HAP-1 (cell line): ENCODE data around the gene EGFL7.
"Not testable (repeated sequence)": the region's sequence is repeated elsewhere in the genome, so short reads cannot be mapped to it uniquely, and the experiment has no call there.

ENCODE experiments used
- DNase-seq, 2 experiments: peaks; one replicate each; pipeline ENCODE4 v3.0.0-alpha.2; 2016 to 2020; ENCODE audit warnings: low spot score in 2 of 2
- H3K27me3 ChIP-seq: fragments of 250-450 bp; sonication (Bioruptor Pico); 2 replicates; pipeline ENCODE4 v1.5.1; 2020; ENCODE audit warnings: low read depth, mild to moderate bottlenecking, moderate library complexity
- H3K36me3 ChIP-seq: fragments of 250-450 bp; sonication (Bioruptor Pico); replicated peaks from 2 replicates; pipeline ENCODE4 v1.5.1; 2020; ENCODE audit warnings: mild to moderate bottlenecking
- H3K4me1 ChIP-seq: fragments of 250-450 bp; sonication (Bioruptor Pico); 2 replicates; pipeline ENCODE4 v1.5.1; 2020; ENCODE audit warnings: mild to moderate bottlenecking
- H3K4me3 ChIP-seq: fragments of 250-450 bp; sonication (Bioruptor Pico); 2 replicates; pipeline ENCODE4 v1.5.1; 2020; ENCODE audit warnings: mild to moderate bottlenecking, moderate library complexity
- H3K9me3 ChIP-seq: fragments of 250-450 bp; sonication (Bioruptor Pico); 2 replicates; pipeline ENCODE4 v1.5.1; 2020; ENCODE audit warnings: mild to moderate bottlenecking, moderate library complexity
- in situ Hi-C: fragments of 300-500 bp; cut with MboI; formaldehyde crosslinking; loops from 3 replicates; pipeline ENCODE4 v1.14.3; 2020; ENCODE audit warnings: low sequenced_read_pairs, inconsistent platforms, mixed read lengths

The EGFL7 gene

DNA sequence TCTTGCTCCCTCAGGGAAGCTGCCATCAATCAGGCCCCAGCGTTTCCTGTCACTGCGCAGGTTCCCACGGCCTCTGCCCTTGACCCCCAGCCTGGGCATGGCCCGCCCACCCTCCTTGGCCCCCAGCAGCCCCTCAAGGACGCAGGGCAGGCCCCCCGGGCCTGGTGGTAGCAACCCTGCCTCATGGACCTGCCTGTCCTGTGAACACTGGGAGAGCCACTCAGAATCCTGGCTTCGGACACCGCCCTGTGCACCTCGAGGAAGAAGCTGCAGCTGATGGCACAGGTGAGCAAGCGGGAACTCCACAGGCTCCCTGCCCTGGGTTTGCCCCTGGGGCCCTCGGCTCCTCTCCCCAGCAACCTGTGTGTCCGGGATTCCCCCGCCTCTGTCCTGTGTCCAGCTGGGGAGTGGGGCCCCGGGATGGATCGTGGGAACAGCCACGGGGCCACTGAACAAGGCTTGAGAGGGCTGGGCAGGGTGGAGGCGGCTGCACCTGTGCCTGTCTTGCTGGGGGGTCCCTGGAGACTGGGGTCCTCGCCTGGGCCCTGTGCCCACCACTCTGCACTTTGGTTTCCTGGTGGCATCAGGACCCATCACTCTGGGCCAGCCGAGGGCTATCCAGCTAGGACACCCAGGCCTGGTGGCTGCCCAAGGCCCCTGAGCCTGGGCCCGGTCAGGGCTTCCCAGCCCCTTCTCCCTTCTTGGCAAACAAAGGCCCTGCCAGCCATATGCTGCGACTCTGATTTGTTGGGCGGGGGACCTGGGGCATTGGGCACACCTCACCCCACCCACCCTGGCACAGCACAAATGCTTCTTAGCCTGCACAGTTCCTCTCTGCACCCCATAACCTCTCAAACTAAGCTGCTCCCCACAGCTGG is 33.5 kb upstream of the EGFL7 start:
- Histone ChIP-seq H3K27me3 (no peaks in the 10 kb centered on the region), H3K4me3 (no peak overlapping the region), H3K9me3 (no peaks in the 10 kb centered on the region), H3K4me1 (no peaks in the 10 kb centered on the region), H3K36me3 (no peaks in the 10 kb centered on the region)
- in situ Hi-C loops: no loop called here
- DNase-seq: no peak

DNA sequence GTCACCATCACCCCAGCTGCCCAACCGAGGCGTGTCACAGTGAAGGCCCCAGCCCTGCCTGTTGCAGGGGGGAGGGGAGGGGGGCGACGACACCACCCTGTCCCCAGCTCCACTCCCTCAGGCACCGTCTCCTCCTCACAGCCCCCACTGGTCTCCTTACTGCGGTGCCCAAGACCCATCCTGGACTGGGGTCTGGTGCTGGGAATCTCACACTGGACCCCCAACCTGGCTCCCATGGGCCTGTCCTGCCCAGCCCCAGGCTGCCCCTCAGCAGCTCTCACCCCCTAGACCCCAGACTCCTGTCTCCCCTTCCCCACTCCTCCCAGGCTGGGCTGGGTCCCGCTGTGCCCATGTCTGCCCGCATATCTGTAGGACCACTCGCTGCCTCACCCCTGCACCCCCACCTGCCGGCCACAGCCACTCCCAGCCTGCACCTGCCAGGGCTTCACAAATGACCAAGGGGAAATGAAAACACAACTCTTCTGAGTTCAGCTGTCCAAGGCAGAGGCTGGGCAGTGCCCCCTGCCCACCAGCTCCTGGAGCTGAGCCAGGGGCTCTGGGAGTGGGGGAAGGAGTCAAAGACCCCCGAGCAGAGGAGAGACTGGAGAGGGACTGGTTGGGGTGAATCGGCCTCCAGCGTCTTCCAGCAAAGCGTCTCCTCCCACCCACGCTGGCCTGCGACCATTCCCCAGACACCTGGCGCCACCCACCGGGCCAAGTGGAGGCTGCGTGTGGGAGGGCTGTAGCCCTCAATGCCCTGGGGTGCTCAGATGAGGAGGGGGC is 32.6 kb upstream of the EGFL7 start:
- DNase-seq: peak in 1 of 2 experiments; percentile 85
- in situ Hi-C loops: loop anchor here (5.0 kb wide), 1 partner anchor 138 kb away; no protein-coding TSS in a partner anchor
- H3K4me3 ChIP-seq: no peak overlapping the region
- H3K36me3 ChIP-seq: no peaks in the 10 kb centered on the region
- no peaks in the 10 kb centered on the region for H3K27me3 ChIP-seq
- H3K9me3 ChIP-seq: no peaks in the 10 kb centered on the region
- no peaks in the 10 kb centered on the region for H3K4me1 ChIP-seq

DNA sequence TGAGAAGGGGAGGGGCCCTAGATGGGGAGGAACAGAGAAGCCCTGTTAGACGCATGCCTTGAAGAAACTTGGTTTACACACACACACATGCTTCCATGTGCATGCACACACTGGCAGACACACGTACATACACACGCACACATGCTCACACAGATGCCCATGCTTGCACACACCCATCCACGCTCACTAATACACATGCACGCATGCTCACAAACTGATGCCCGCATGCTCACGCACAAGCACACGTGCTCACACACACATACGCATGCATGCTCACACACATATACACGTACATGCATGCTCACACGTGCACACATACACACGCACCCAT is 32.1 kb upstream of the EGFL7 start:
- H3K4me3 ChIP-seq: no peak overlapping the region
- H3K9me3 ChIP-seq: no peaks in the 10 kb centered on the region
- H3K27me3 ChIP-seq: no peaks in the 10 kb centered on the region
- in situ Hi-C loops: loop anchor here (5.0 kb wide), 1 partner anchor 138 kb away; no protein-coding TSS in a partner anchor
- H3K36me3 ChIP-seq: no peaks in the 10 kb centered on the region
- H3K4me1 ChIP-seq: no peaks in the 10 kb centered on the region
- DNase-seq: no peak

DNA sequence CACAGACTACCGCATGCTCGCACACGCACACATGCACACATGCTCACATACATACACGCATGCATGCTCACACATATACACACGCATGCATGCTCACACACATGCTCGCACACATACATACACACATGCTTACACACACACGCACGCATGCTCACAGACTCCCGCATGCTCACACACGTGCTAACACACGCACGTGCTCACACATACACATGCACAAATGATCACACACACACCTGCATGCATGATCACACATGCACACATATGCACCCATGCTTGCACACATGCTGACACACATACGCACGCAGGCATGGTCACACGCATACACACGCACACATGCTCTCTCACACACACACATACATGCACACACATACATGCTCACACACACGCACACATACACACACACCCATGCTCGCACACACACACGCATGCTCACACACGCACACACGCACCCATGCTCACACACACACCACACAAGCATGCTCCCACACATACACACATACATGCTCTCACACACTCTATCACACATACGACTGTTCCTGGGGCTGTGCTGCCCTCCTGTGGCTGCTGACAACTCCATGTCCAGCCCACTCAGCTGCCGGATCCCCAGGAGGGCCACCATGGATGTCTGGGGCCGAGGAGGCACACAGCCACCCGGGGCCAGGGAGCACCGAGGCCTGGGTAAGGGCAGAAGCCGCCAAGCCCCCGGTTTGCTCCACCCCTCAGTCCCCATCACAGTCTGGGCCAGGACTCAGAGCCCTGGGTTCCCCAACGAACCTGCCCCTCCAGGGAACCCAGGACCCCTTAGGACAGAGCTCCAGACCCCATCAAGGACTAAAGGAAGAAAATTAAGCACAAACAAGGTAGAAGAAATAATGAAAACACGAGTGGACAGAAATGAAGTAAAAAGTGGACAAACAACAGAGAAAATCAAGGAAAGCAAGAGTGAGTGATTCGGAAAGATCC is 31.4 kb upstream of the EGFL7 start:
- no peaks in the 10 kb centered on the region for H3K27me3 ChIP-seq
- H3K9me3 ChIP-seq: no peaks in the 10 kb centered on the region
- H3K4me1 ChIP-seq: no peaks in the 10 kb centered on the region
- in situ Hi-C loops: loop anchor here (5.0 kb wide), 1 partner anchor 139 kb away; no protein-coding TSS in a partner anchor
- H3K4me3 ChIP-seq: no peak overlapping the region
- H3K36me3 ChIP-seq: no peaks in the 10 kb centered on the region
- DNase-seq: peak; percentile 59 to 89

DNA sequence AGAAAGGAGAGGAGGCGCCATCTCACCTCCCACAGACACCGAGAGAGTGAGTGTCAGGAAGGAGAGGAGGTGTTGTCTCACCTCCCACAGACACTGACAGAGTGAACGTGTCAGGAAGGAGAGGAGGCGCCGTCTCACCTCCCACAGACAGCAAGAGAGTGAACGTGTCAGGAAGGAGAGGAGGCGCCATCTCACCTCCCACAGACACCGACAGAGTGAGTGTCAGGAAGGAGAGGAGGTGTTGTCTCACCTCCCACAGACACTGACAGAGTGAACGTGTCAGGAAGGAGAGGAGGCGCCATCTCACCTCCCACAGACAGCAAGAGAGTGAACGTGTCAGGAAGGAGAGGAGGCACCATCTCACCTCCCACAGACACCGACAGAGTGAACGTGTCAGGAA is 30.6 kb upstream of the EGFL7 start:
- H3K36me3 ChIP-seq, H3K4me3 ChIP-seq, H3K4me1 ChIP-seq, H3K27me3 ChIP-seq, DNase-seq, H3K9me3 ChIP-seq: not testable (repeated sequence)
- in situ Hi-C loops: loop anchor here (5.0 kb wide), 1 partner anchor 140 kb away; no protein-coding TSS in a partner anchor

DNA sequence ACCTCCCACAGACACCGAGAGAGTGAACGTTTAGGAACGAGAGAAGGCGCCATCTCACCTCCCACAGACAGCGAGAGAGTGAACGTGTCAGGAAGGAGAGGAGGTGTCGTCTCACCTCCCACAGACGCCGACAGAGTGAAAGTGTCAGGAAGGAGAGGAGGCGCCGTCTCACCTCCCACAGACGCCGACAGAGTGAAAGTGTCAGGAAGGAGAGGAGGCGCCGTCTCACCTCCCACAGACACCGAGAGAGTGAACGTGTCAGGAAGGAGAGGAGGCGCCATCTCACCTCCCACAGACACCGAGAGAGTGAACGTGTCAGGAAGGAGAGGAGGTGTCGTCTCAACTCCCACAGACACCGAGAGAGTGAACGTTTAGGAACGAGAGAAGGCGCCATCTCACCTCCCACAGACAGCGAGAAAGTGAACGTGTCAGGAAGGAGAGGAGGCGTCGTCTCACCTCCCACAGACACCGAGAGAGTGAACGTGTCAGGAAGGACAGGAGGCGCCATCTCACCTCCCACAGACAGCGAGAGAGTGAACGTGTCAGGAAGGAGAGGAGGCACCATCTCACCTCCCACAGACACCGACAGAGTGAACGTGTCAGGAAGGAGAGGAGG is 30.1 kb upstream of the EGFL7 start:
- not testable (repeated sequence) for H3K4me3 ChIP-seq, H3K4me1 ChIP-seq, H3K9me3 ChIP-seq, H3K27me3 ChIP-seq, H3K36me3 ChIP-seq, DNase-seq
- in situ Hi-C loops: loop anchor here (5.0 kb wide), 1 partner anchor 140 kb away; no protein-coding TSS in a partner anchor

DNA sequence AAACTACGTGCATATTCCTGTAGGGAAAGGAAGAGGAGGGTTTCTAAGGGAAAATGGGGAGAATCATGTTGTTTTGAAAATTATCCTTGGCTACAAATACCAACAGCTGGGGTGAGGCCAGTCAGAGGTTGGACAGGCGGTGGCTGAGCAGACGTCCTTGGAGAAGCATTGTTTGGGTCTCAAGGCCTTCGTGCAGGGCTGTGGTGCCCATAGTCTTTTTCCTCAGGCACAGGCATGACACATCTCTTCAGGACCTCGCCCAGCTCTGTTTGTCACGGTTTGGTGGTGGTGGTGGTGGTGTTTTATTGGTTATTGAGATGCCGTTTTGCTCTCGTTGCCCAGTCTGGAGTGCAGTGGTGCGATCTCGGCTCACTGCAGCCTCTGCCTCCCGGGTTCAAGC is 27.8 kb upstream of the EGFL7 start:
- DNase-seq: no peak
- Histone ChIP-seq H3K27me3 (no peaks in the 10 kb centered on the region), H3K36me3 (no peaks in the 10 kb centered on the region), H3K9me3 (no peaks in the 10 kb centered on the region), H3K4me3 (no peak overlapping the region), H3K4me1 (no peaks in the 10 kb centered on the region)
- in situ Hi-C loops: loop anchor here (5.0 kb wide), 1 partner anchor 143 kb away; no protein-coding TSS in a partner anchor

DNA sequence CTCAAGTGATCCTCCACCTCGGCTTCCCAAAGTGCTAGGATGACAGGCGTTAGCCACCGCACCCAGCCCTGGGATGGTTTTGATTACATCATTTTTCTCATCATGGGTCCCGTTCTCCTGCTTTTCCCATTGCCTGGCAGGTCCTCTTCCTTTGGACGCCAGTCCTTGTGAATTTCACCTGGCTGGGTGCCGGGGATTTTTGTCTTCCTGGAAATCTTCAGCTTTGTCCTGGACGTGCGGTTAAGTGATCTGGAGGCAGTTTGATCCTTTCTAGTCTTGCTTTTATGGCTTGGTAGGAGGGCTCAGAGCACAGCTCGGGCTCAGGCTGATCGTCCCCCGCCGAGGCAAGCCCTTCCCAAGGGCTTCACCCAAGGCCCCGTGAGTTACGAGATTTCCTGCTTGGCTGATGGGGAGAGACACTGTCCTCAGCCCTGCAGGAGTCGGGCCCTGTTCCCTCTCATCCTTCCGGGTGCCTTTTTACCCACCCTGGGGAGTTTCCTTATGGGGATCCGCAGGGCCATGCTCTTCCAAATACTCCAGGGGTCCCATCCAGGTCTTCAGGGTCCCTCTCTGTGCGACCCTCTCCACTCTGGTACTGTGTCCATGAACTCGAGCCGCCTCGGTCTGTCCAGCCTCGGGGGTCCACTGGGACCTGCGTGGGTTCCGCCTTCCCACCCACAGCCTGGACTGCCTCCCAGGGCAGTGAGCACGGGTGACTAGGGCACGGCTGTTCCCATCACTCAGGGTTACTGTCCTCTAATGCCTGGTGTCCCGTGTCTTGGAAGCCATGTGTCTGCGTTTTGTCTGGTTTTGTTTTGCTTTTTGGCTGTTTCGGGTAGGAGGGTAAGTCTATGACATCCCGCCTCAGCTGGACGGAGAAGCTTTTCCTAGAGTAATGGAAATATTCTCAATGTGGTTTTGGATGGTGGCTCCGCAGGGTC is 22.3 kb upstream of the EGFL7 start:
- DNase-seq: no peak
- Histone ChIP-seq H3K9me3 (no peaks in the 10 kb centered on the region), H3K27me3 (no peaks in the 10 kb centered on the region), H3K4me3 (no peak overlapping the region), H3K4me1 (no peaks in the 10 kb centered on the region; the same call in 1 of the 2 replicates), H3K36me3 (no peaks in the 10 kb centered on the region)
- in situ Hi-C loops: no loop called here

DNA sequence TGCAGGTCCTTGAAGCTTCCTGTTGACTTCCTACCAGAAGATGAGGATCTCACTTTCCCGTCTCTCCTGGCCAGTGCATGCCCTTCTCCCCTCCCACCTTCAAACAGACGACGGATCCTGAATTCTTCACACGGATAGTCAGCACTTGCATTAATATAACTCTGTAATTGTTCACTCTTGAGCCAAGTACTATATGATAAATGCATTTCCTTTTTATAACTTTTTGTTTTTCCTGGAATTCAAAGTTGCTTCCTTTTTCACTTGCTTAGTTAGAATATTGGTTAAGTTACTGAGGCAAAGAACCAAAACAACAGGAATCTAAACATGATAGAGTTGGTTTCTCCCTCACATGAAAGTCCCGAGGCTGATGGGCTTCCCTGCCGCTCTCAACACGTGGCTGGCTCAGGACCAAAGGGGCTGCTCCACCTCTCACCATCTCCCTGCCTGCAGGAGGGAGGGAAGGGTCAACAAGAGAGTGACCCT is 20.2 kb upstream of the EGFL7 start:
- no peaks in the 10 kb centered on the region for H3K27me3 ChIP-seq
- no peaks in the 10 kb centered on the region; the same call in 1 of the 2 replicates for H3K4me1 ChIP-seq
- DNase-seq: no peak
- no peak overlapping the region for H3K4me3 ChIP-seq
- H3K36me3 ChIP-seq: no peaks in the 10 kb centered on the region
- H3K9me3 ChIP-seq: no peaks in the 10 kb centered on the region
- in situ Hi-C loops: no loop called here

DNA sequence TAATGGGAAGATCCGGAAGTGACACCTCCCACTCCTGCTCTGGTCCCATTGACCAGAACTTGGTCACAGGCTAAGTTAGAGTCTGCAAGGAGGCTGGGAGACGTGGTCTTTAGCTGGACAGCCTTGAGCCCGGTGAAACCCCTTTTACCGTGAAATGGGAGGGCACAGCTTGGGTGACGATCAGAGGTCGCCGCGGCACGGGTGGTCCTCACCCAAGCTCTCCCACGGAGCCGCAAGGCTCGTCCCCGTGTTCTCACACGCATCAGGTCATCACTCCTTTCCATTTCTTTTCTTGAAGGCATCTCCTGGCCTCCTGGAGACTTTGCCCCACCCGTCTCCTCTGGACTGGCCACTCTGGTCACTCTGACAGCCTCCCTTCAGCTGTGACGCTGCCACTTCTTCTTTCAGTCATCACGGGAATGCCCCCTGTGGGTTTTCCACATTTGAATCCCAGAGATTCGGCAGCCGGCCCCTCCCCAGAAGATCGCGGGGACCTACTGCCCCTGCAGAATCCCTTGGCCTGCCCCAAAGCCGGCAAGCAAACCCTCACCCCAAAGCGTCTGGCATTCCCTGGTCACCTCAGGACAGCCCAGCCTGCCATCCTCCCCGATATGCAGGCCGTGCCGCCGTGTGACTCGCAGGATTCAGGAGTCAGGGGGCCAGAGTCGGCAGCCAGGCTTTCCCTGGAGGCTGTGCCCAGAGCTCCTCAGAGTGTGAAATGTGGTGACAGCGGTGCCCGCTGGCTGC is 18.9 kb upstream of the EGFL7 start:
- Histone ChIP-seq H3K27me3 (no peaks in the 10 kb centered on the region), H3K36me3 (no peaks in the 10 kb centered on the region), H3K4me1 (no peaks in the 10 kb centered on the region; the same call in 1 of the 2 replicates), H3K9me3 (no peaks in the 10 kb centered on the region), H3K4me3 (no peak overlapping the region)
- in situ Hi-C loops: no loop called here
- no peak for DNase-seq

DNA sequence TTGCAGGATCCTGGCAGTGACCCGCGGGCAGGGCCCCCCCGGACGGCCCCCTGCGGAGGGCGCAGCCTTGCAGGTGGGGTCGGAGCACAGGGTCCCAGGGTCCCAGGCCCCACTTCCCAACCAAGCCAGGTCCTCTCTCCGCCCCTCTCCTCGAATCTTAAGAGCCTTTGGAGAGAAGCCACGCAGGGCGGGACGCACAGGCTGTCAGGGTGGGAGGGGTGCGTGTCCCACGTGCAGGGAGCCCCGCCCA is 18.4 kb upstream of the EGFL7 start:
- peak in 1 of 2 experiments; percentile 60 for DNase-seq
- no peaks in the 10 kb centered on the region for H3K36me3 ChIP-seq
- in situ Hi-C loops: no loop called here
- H3K27me3 ChIP-seq: no peaks in the 10 kb centered on the region
- no peaks in the 10 kb centered on the region; the same call in 1 of the 2 replicates for H3K4me1 ChIP-seq
- H3K9me3 ChIP-seq: no peaks in the 10 kb centered on the region
- H3K4me3 ChIP-seq: no peak overlapping the region
